CD4-positive, alpha-beta T cell (primary cell): ENCODE results near the gene NTSR2. TPM values are rescaled to one million over a fixed set of nuclear protein-coding genes. Genes with fewer than 3 reads are reported as not detected.

Source experiments
- ATAC-seq: fragments of 200-7000 bp; cut with Tn5 transposase; one replicate; pipeline ENCODE4 v1.10.0; 2022; ENCODE audit warnings: mild to moderate bottlenecking; ENCODE audit not compliant: poor library complexity
- CTCF ChIA-PET: fragments of 350-600 bp; sonication (Branson Sonifier 250); formaldehyde crosslinking; loops from one replicate; lab custom pipeline; 2021; ENCODE audit warnings: antibody characterized with exemption, inconsistent platforms; lab: Charles Lee
- POLR2A ChIA-PET: fragments of 350-600 bp; sonication (Branson Sonifier 250); formaldehyde crosslinking; loops from one replicate; lab custom pipeline; 2021; ENCODE audit warnings: antibody characterized with exemption, inconsistent platforms; lab: Charles Lee
- DNase-seq, 14 experiments: peaks; one replicate each; pipeline ENCODE4 v3.0.0-alpha.2; 2013 to 2020; ENCODE audit warnings: mixed read lengths in 2 of 14
- H3K27ac ChIP-seq, 2 donors: one replicate each; pipeline versions ENCODE4 v1.5.1 to v1.7.0; 2013; ENCODE audit warnings: low read length in 2 of 2, low read depth in 1 of 2, mild to moderate bottlenecking in 1 of 2
- H3K27me3 ChIP-seq, 2 experiments: 1 replicate in 1 of 2; 2 replicates in 1 of 2; pipeline versions ENCODE4 v1.6.1 to v1.7.0; 2013; ENCODE audit warnings: low read length in 2 of 2, control low read depth in 1 of 2, mild to moderate bottlenecking in 1 of 2, moderate library complexity in 1 of 2; ENCODE audit not compliant: insufficient read depth in 2 of 2, control insufficient read depth in 1 of 2
- H3K36me3 ChIP-seq: one replicate; pipeline ENCODE4 v1.6.1; 2013; ENCODE audit warnings: low read length, control low read depth; ENCODE audit not compliant: insufficient read depth
- H3K4me1 ChIP-seq: one replicate; pipeline ENCODE4 v1.6.1; 2013; ENCODE audit warnings: low read length, control low read depth; ENCODE audit not compliant: insufficient read depth
- H3K4me3 ChIP-seq: one replicate; pipeline ENCODE4 v1.5.1; 2013; ENCODE audit warnings: mild to moderate bottlenecking, low read length, moderate library complexity
- H3K9me3 ChIP-seq, 2 experiments: 1 replicate in 1 of 2; 2 replicates in 1 of 2; pipeline versions ENCODE4 v1.6.1 to v1.7.0; 2013; ENCODE audit warnings: low read length in 2 of 2, mild to moderate bottlenecking in 2 of 2, control low read depth in 1 of 2, moderate library complexity in 1 of 2; ENCODE audit not compliant: control insufficient read depth in 1 of 2, insufficient read depth in 1 of 2
- H3K27ac Mint-ChIP-seq: one replicate; pipeline ENCODE4 v1.8.0; 2020; ENCODE audit warnings: mixed read lengths
- H3K27me3 Mint-ChIP-seq: one replicate; pipeline ENCODE4 v1.8.0; 2021; ENCODE audit warnings: mixed read lengths
- H3K36me3 Mint-ChIP-seq: one replicate; pipeline ENCODE4 v1.8.0; 2021; ENCODE audit warnings: low read depth, mixed read lengths
- H3K4me1 Mint-ChIP-seq: one replicate; pipeline ENCODE4 v1.8.0; 2021; ENCODE audit warnings: low read depth, mixed read lengths
- H3K4me3 Mint-ChIP-seq: one replicate; pipeline ENCODE4 v1.8.0; 2020; ENCODE audit warnings: mild to moderate bottlenecking, mixed read lengths
- H3K9me3 Mint-ChIP-seq: one replicate; pipeline ENCODE4 v1.8.0; 2020; ENCODE audit warnings: mixed read lengths
- CTCF ChIP-seq: fragments of 200-600 bp; IDR thresholded peaks from one replicate; pipeline ENCODE4 v1.8.0; 2022; ENCODE audit warnings: antibody characterized with exemption, mild to moderate bottlenecking
- intact Hi-C, 2 experiments: fragments of 100-400 bp; cut with DNase I in 1 of 2; cut with micrococcal nuclease in 1 of 2; formaldehyde crosslinking; loops; one replicate each; pipeline versions ENCODE4 v1.15.1 to v1.9.0; 2023 to 2025; cut with DNase I, micrococcal nuclease
- total RNA-seq, 174 experiments: library from RNA in 2 of 174; stranded (reverse) in 2 of 174; gene quantifications; one replicate each; pipeline ENCODE4 v1.2.3 and lab custom pipeline; 2021 to 2026

NTSR2 gene
- total RNA-seq, 2 experiments from 2014 or later, result not detected

- Mint-ChIP-seq H3K27ac (no peak overlapping the region), H3K9me3 (no peaks in the 10 kb centered on the region), H3K4me3 (no peak overlapping the region), H3K36me3 (no peaks in the 10 kb centered on the region), H3K27me3 (peaks cover 44% of the 10 kb centered on the region), H3K4me1 (peaks cover 7% of the 10 kb centered on the region)
- CTCF ChIA-PET, result no interaction called here
- ATAC-seq, result no peak
- POLR2A ChIA-PET, result no interaction called here
- TF ChIP-seq CTCF, result no peak
- H3K27ac ChIP-seq, result no peak overlapping the region
- H3K4me3 ChIP-seq, result no peak overlapping the region
- no peaks in the 10 kb centered on the region for H3K36me3 ChIP-seq
- peaks cover 0 to under 1% of the 10 kb centered on the region in 2 experiments for H3K9me3 ChIP-seq
- DNase-seq, result no peak
- intact Hi-C loops, result no loop called here
- no peaks in the 10 kb centered on the region for H3K4me1 ChIP-seq
- peaks cover 0 to 3% of the 10 kb centered on the region in 2 experiments for H3K27me3 ChIP-seq
Measured at GRCh38 chr2:11682590-11682915, 12.6 kb upstream of the NTSR2 start.

- ChIA-PET CTCF (interaction anchor here (1.6 kb wide), 1 partner anchor 204 kb away, joined by 3 read pairs; no protein-coding TSS in a partner anchor), POLR2A (no interaction called here)
- TF ChIP-seq CTCF, result peak; percentile 51
- Histone ChIP-seq H3K36me3 (no peaks in the 10 kb centered on the region), H3K9me3 (peaks cover 0 to 5% of the 10 kb centered on the region in 2 experiments), H3K4me1 (no peaks in the 10 kb centered on the region), H3K27ac (no peak overlapping the region), H3K4me3 (no peak overlapping the region), H3K27me3 (peaks cover 0 to 8% of the 10 kb centered on the region in 2 experiments)
- H3K36me3 Mint-ChIP-seq, result no peaks in the 10 kb centered on the region
- ATAC-seq (peak; percentile 70), DNase-seq (peak; percentile 11 to 69 (median 38))
- no peak overlapping the region for H3K4me3 Mint-ChIP-seq
- H3K27ac Mint-ChIP-seq, result no peak overlapping the region
- intact Hi-C loops, result no loop called here
- H3K27me3 Mint-ChIP-seq, result peaks cover 46% of the 10 kb centered on the region
- peaks cover 7% of the 10 kb centered on the region for H3K4me1 Mint-ChIP-seq
- no peaks in the 10 kb centered on the region for H3K9me3 Mint-ChIP-seq
Measured at GRCh38 chr2:11681722-11682589, 12.0 kb upstream of the NTSR2 start.

DNA sequence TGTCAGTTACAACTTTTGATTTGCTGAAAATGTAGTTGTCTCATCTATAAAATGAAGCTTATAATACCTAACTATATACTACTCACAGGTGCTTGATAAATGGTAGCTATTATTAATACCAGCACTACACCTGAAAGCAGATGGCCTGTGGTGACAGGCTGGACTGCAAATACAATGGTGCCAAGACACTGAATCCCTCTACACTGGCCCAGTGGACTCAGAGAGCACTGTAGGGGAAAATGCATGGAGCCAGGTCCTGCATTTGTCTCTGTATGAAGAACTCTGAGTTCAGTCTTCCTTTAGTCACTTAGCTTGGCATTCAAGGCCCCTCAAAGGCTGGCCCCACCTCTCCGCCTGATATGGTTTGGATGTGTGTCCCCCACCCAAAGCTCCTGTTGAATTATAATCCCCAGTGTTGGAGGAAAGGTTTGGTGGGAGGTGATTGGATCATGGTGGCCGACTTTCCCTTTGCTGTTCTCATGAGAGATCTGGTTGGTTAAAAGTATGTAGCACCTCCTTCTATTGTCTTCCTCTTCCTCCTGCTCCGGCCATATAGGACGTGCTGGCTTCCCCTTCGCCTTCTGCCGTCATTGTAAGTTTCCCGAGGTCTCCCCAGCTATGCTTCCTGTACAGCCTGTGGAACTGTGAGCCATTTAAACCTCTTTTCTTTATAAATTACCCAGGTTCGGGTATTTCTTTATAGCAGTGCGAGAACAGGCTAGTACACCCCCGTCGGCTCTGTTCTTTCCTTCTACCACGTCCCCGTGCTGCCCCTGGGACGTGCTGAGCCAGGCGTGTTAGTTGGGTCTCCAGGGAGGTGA is 11.1 kb upstream of the NTSR2 start:
- no peak for DNase-seq
- Mint-ChIP-seq H3K4me1 (peaks cover 7% of the 10 kb centered on the region), H3K27me3 (peaks cover 48% of the 10 kb centered on the region), H3K27ac (no peak overlapping the region), H3K36me3 (no peaks in the 10 kb centered on the region), H3K9me3 (no peaks in the 10 kb centered on the region), H3K4me3 (no peak overlapping the region)
- Histone ChIP-seq H3K36me3 (no peaks in the 10 kb centered on the region), H3K27me3 (peaks cover 0 to 15% of the 10 kb centered on the region in 2 experiments), H3K9me3 (peaks cover 0 to 5% of the 10 kb centered on the region in 2 experiments), H3K4me3 (no peak overlapping the region), H3K4me1 (no peaks in the 10 kb centered on the region), H3K27ac (no peak overlapping the region)
- CTCF ChIA-PET, result interaction anchor here (1.6 kb wide), 1 partner anchor 203 kb away, joined by 3 read pairs; no protein-coding TSS in a partner anchor
- TF ChIP-seq CTCF, result no peak
- POLR2A ChIA-PET, result no interaction called here
- intact Hi-C loops, result no loop called here
- no peak for ATAC-seq
